NCI-H446 treated with DMSO at 0.1 percent for 48 hours (cell line): ENCODE results near the gene CAMK1D.

Experiments
- DNase-seq: peaks from one replicate; lab custom pipeline; 2025; lab: John Stamatoyannopoulos, UW

The CAMK1D gene

DNA sequence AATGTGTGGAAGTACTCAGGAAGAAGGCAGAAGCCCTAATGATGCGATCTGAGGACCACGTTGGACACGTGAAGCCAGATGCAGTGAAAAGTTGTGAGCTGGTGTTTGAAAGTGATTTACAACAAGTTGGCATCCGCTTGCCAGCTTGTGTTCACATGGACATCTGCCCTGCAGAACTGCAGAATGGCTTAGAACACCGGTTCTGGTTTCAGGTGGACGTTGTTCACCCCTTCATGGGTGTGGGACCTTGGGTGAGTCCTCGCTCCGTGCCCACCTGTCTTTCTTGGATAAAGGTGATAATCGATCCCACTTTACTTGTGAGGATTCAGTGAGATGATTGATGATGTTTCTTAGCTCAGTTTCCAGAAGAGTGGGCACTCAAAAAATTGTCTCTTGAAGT, 53.8 kb downstream of the CAMK1D start:
- DNase-seq = no peak

DNA sequence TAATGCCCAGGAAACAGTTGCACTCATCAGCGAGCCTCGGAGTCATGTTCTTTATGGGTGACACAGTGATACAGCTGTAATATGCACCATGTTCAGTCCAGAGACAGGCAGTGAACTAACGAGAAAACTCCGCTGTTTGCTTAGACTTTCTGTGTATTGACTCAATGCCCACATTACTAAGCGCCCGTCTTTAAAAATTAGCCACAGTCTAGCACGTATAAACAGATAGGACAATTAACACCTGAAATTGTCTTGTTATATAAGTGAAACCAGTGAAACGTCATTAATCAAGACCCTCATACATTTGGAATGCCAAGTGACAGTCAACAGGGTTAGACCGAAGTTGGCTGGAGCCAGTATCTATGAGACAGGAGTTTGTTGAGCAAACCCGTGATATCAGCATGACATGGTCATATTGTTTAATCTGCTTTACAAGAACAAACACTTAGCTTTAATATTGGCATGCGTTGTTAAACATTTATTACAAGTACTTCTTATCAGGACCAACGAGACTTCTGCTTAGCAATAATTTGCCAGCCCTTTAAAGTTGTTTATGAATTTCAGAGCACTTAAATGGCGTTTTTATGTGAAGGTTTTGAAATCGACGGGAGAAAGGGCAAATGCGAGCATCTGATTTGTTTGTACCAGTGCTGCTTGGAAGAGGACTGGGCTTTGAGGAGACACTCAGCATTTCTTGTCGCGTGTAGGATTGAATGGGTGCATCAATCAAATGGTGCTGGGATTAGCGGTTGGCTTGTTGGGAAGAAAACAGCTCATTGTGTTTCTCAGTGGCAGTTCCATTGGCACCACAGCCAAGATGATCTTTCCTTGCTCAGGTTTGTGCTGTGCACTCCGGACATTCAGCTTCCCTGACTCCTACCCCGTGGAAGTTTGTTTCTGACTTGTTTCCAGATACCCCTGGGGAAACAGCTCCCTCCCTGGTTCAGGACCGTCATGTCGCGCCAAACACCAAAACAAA, 56.3 kb downstream of the CAMK1D start:
- no peak for DNase-seq

DNA sequence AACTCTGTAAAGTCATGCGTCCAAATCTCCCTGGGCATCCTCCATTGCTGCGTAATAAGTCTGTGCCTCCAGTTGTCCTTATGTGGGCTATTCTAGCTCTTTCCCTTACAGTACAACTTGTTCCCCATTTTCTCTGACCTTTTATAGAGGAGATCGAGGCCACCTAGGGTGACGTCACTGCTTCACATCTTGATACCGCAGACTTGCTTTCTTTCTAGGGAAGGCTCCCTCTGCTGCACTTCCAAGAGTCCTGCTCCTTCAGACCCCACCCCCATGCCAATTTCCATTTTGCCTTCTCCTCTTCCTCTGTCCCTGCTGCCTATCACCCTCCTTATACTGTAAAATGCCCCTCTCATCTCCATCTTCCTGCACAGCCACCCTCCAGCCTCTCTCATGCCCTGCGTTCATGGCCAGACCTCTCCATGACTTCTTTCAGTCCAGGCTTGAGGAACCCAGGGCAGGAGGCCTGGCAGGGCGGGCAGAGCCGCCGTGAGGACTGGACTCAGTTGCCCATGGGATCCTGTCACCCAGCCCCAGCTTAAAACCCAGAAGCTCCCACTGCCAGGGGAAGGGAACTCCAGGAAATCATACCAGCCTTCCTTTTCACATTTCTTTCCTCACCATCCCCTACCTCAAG, 57.5 kb downstream of the CAMK1D start:
- DNase-seq = no peak

DNA sequence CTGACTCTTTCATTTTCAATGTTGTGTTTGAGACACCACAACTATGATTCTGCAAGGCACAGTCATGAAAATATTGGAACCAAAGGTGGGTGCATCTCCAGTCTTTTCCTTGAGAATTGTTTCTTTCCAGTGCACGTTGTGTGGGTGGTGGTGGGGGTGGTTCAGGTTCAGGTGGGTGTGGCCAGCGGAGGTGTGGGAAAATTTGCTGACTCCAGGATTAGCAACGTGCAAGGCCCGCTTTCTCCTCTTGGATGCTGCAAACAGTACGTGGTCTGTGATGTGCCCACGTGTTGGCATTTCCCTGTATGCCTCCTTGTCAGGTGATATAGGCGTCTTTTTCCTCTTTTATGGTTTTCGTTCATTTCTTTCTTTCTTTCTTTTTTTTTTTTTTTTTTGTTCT, 59.1 kb downstream of the CAMK1D start:
- DNase-seq = no peak

DNA sequence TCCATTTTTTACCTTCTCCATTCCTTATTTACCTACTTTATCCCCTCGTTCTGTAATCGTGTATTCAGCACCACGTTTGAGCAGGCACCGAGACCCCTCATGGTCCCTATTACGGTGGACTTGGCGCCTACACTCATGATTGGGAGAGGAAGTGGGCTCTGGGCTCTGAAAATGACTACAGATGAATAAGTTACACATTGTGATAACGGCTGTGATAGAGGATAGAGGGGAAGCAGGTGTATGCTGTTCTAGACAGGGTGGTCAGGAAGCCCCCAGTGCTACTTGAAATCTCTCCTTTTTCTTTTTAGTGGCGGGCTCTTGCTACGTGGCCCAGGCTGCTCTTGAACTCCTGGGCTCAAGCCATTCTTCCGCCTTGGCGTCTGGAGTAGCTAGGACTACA, 59.8 kb downstream of the CAMK1D start:
- no peak for DNase-seq

DNA sequence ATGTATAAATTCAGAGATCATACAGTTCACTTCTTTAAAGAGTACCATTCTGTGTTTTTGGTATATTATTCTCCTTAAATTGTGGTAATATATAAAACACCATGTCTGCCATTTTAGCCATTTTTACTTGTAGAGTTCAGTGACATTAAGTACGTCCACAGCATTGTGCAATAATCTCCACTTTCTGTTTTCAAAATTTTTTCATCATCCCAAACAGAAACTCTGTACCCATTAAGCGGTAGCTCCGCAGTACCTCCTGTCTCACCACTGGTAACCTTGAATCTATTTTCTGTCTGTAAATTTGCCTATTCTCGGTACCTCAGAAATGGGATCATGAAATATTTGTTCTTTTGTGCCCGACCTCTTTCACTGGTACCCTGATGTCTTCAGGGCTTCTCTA, 60.3 kb downstream of the CAMK1D start:
- DNase-seq = no peak

DNA sequence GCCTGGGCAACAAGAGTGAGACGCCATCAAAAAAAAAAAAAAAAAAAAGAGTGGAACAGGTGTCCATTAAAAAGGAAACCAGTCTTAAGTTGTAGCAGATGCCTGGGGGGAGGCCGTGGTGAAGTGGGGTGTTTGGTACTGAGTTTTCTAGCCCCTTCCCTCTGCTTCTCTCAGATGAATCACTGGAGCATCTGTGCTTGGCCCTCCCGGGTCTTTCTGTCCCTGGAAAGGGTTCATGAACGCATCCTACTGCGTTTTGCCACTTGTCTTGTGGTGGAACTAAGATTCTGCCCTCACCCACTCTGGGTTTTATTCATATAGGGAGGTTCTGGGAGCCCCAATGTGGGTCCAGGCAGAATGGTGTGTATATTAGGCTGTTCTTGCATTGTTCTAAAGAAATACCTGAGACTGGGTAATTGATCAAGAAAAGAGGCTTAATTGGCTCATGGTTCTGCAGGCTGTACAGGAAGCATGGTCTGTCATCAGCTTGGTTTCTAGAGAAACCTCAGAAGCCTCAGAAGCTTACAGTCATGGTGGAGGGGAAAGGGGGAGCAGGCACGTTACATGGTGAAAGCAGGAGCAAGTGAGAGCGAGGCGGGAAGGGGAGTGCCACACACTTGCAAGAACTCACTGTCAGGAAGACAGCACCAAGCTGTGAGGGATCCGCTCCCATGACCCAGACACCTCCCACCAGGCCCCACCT, 63.5 kb downstream of the CAMK1D start:
- DNase-seq = no peak

DNA sequence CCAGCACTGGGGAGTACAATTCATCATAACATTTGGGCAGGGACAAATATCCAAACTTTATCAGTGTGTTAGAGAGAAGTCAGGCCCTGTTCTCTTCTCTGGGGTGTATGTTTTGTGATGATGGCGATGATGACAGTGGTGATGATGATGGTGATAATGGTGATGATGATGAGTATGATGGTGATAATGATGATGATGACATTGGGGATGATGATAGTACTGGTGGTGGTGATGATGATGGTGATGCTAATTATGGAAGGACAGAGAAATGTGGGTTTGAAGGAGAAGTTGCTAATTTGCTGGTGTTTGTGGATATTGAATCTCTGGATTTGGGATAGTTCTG, 64.0 kb downstream of the CAMK1D start:
- DNase-seq = no peak

DNA sequence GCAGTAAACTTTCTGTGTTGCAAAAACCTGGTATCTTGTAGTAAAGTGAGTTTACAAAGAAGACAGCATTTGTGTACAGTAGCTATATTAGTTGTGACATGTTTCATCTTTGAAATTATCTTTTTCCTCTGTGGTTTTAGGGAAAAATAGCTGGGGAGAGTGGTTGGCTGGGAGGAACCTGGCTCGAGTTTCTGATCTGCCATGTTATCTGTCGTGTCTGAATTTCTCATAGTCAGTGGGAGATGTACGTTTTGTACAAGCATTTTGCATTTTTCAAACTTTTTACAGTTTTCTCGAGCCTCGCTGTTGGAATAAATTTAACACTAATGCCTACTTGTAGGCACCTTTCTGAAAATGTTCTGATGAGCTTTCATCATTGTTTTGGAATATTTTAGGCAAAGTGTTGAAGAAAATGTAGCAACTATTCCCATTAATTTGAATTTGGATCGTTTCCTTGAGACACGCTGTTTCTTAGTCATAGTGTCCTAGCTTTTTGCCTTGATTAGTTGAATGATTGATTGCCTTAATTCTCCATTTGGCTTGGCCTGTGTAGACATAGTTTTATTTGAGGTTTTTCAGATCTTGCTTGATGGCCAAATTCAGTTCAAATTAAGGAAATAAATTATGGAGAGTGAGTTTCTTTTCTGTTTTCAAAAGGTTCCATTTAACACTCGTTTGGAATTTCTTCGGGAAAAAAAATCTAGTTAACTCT, 65.1 kb downstream of the CAMK1D start:
- DNase-seq = peak; percentile 19

DNA sequence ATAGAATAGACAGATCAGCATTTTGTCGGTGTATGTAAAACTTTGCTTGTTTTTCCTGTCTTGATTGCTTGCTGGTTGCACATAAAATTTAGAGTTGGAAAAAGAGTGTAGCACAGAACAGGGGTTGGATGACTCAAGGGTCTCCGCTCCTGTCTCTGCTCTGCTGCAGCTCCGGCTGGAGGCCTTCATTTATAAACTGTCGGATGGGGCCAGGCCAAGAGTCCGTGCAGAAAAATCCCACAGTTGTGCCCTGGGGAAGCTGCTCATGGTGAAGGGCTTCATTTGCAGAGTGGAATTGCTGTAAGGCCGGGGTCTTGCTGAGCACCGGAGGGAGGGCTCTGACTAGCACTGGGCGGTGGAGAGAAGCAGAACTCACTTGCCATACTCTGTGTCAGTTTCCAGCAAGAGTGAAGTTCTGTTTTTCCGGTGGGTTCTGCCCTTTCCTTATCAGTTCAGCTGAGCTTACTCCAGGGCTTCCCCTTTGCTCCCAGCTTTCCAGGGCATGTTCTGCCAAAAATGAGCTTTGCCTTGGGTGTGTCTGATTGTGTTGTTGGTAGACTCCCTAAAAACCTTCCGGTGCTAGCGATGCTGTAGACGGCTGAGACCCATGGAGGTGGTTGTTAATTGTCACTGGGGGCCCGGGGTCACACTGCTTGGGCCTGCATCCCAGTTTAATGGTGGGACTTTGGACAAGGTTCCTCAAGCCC, 67.2 kb downstream of the CAMK1D start:
- DNase-seq = no peak

DNA sequence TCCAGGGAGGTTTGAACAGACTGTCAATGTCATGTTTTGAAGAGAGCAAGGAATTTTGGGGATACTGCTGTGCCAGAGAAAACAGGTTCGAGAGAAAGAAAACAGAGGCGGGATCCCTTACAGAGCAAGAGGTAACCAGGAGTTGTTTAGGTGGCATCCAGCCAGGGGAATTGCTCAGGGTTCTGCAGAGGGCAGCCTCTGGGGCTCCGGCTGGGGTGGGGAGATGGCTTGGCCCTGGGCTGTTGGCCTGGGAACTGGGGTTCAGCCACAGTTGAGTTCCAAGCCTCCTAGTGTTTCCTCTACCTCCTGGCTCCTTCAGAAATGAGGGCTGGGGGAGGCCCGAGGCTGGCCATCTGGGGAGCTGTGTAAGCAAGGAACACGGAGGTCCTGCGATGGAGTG, 68.0 kb downstream of the CAMK1D start:
- no peak for DNase-seq

DNA sequence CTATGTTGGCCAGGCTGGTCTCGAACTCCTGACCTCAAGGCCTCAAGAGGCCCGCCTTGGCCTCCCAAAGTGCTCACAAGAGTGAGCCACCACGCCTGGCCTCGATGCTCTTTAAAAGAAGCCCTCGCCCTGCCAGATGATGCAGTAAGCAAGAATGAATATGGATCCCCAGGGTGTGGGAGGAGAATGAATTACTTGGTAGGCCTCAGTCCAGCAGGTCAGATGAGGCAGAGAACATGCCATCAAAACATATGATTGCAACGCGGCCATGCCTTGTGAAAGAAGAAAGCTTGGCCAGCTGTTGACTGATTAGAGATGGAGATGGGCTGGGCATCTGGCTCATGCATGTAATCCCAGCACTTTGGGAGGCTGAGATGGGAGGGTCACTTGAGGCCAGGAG, 68.7 kb downstream of the CAMK1D start:
- DNase-seq = no peak

DNA sequence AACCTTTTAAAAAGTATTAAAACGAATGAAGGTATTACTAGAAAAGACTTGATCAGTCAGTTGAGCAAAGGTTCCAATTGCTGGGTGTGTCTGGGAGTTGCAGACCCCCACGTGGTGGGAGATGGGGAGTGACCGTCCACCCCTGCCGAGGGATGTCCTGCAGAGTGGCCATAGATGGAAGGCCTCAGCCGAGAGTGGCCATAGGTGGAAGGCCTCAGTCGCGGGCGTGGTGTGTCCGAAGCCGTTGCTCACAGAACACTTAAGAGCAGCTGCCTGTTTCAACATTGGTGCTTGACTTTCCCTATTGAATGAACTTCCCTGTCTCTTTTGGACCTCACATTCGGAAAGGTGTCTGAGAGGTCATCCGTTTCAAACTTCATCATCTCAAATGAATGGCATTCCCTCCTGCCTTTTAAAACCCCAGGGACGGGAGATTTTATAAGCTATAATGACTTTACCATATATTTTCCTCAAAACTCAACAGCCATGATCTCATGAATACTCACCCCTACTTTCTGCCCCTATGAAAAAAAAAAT, 69.4 kb downstream of the CAMK1D start:
- no peak for DNase-seq

DNA sequence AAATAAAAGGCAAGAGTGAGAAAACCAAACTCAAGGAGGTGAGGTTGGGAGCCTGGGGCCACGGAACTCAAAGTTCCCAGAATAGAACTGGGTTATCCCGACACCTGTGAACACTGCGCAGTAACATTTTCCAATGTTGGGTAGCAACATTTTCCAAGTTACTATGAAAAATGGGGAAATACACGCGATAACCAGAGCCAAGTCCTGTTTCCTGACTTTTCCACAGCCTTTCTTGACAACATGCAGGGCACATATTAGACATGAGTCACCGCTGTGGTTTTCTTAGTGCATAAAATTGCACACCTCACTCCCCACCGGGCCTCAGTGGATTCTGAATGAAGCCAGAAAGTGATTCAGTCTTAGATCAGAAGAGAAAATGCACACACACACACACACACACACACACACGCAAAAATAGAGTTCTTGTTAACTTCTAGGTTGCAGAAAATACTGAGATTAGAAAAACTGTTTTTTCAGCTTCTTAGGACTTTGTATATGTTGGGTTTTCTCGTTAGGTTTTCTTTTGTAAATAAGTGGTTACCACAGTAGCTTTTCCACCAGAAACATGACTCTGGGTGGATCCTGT, 70.0 kb downstream of the CAMK1D start:
- no peak for DNase-seq

DNA sequence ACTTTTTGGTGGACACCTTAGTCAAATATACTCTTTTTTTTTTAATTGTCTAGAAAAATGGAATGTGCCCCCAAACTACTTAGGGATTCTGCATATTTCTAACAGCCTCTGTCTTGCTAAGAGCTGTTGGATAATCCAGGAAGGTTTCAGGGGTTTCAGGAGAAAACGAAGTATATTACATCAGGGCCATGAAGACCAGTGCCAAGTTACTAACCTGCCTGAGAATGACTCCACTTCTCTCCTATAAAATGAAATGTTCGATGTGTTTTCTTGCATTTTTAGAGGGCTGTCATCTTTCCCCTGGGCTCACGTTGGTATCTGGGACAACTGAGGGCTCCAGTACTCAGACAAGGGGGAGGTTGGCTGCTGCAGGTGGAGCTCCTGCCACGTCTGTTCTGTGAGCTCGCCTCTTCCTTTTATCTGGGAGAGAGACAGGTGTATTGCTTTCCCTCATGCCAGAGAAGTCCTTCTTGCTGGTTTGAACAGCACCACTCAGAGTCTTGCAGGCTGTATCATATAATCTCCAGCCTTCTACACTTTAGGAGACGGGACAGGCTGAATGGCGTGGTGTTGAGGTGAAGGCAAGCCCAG, 71.3 kb downstream of the CAMK1D start:
- DNase-seq = no peak

DNA sequence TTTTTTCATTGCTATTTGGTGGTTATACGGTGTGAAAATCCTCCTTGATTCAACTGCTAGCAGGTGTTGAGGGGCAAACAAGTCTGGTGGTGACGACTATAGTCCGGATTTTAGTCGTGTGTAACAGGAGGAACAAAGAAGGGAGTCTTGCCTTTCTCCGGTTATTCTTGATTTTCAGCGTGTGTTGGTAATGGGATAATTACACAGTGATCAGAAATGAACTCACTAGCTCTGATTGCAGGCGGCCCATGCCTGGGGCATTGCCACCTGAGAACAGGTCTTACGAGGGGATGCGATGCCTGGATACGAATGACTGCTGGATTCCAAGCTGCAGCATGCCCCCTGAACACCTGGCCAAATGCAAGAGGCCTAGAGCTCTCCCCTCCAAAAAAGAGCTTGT, 72.8 kb downstream of the CAMK1D start:
- no peak for DNase-seq

DNA sequence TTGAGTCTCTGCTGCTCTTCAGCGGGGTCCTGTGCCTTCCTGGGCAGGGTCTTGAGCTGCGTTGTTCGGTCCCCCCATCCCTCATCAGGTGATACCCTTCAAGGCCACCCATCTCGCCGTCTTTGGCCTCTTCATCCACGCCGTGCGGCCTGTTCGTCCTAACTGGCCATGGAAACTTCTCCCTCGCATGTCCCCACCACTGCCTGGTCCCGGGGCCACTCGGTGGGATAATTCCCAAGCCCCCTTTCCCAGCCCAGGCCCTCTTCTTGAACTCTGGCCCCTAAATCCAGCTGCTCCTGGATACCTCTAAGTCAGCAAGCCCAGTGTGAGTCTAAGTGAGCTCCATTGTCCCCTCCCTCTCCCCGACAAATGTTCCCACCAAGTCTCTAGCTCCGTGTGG, 74.5 kb downstream of the CAMK1D start:
- DNase-seq = no peak

DNA sequence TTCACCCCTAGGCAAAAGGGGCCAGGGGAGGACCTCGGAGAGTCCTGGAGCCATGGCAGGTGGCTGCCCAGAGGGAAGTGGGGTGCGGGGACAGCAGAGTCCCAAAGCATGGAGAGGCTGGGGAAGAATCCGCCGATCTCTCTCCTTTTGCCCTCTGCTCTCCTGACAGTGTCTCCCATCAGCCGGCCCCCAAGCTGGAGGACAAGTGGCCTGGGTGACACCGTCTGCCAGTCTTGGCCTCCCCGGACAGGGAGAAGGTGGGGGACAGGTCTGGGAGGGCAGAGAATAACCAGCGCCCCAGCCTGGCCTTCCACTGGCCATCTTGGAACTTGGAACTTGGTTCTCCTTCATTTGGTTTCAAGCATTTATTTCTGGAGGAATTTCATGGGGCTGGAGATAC, 77.9 kb downstream of the CAMK1D start:
- no peak for DNase-seq

DNA sequence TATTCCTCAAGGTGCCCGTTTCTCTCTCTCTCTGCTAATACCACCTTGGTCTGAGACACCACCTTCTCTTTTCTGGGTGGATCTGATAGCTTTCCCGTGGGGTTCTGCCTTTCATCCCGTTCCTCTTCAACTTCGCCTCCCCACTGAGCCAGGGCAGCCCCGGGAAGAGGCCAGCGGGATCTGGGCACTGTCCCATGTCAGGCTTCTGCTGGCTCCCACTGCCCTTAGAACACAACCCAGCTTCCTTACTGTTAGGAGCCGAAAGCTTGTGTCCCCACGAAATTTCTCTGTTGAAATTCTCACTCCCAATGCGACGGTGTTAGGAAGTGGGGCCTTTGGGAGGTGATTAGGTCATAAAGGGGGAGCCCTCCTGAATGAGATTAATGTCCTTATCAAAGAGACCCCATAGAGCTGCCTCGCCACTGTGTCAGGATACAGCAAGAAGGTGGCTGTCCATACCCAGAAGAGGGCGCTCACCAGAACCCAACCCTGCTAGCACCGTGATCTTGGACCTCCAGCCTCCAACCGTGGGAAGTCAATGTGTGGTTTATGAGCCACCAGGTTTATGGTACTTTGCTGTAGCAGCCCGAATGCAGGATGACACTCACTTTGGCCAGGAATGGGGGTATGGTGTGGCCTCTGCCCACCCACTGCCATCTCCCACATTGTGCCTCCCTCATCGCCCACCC, 79.2 kb downstream of the CAMK1D start:
- DNase-seq = no peak

DNA sequence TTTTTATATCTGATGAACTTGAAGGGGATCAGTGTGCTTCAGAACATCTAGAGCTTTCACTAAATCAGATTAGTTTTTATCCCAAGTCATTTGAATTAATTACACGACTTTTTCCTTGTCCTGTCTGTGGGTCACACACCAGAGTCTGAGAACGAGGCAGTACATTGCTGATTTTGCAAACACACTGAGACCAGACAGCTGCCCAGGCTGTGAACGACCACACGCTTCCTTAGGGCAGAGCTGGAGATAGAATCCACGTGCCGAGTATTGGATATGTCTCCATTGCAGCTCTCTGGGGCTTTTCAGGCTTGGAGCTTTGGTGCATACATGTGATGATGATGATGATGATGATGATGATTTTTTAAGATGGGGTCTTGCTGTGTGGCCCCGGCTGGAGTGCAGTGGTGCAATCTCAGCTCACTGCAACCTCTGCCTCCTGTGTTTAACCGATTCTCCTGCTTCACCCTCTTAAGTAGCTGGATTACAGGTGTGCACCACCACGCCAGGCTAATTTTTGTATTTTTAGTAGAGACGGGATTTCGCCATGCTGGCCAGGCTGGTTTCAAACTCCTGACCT, 81.1 kb downstream of the CAMK1D start:
- no peak for DNase-seq
